ENCODE data around the gene PRMT3. TPM values are rescaled to one million over a fixed set of nuclear protein-coding genes. Genes with fewer than 3 reads are reported as not detected.
"Not testable (repeated sequence)": the region's sequence is repeated elsewhere in the genome, so short reads cannot be mapped to it uniquely, and the experiment has no call there.

Gene PRMT3
- total and polyA plus RNA-seq, 5 donors, result 9.8 to 16.3 (median 12.8) TPM

DNA sequence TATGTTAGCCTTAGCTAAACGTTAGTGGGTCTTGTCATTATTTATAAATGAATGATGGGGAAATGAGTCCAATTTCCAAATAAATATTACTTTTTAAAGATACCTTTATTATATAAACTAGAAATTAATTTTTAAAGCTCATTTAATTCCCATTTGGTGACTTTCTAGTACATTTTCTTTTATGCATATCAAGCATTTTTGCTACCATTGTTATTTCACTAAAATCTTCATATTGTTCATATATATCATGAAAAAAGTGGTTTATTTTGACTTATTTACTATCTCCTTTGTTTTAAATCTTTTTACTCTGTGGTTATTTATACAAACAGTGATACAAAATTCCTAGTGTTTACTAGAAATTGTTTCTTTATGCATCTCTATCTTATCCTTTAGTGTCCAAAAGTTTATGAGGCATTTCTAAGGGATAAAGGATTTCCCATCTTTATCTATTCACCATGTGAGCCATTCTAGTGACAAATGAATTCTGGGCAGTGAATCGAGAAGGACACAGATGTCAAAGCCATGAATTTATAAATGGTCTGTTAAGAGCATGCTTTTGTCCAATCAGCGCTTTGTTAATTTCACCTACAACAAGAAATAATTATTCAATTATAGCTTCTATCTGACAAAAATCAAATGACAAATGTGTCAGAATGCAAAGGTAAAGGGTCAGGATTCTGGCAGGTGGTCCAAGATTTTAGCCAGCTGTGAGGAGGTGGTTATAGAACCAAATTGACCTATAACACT, 70.6 kb downstream of the PRMT3 start:
- H3K4me1 ChIP-seq (ENCODE audit: control insufficient read depth, insufficient read depth, low read length), result no peaks in the 10 kb centered on the region
- intact Hi-C loops (cut with DNase I), result loop anchor here in 1 of 4 donors (10.0 kb wide), 1 partner anchor 63 kb away; no protein-coding TSS in a partner anchor
- H3K4me3 ChIP-seq (ENCODE audit: low read length), result no peak overlapping the region
- WGBS, result 75% methylated on average over 3 of the region's 3 CpGs
- H3K27me3 ChIP-seq (ENCODE audit: control insufficient read depth, insufficient read depth), result no peaks in the 10 kb centered on the region
- DNase-seq, result no peak
- H3K27ac ChIP-seq (ENCODE audit: low read length), result no peak overlapping the region
- no peaks in the 10 kb centered on the region for H3K9me3 ChIP-seq (ENCODE audit: control insufficient read depth, low read length)
- ATAC-seq, result no peak

DNA sequence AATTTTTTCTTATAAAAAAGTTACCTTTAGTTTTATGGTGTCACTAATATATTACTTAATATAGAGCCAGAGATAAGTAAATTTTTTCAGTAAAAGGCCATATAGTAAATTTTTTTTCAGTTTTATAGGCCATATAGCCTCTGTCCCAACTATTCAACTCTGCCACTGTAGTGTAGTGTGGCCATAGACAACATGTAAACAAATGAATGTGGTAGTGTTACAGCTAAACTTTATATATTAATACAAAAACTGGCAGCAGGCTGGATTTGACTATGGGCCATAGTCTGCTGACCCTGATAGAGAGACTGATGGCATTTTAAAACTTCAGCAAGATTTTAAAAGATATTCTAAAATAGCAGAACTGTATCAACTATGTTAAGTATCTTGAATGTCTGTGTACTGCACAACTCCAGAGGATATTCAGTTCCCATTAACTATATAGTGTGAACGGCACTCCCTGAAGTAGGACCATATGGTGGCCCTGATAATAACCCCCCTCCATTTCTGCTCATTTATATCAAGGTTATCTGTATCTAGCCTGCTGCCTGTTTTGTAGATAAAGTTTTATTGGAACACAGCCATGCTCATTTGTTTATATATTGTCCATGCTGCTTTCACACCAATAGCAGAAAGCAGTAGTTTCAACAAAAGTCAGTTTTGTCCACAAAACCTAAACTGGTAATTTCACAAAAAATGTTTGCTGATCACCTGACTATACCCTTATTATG, 71.6 kb downstream of the PRMT3 start:
- Histone ChIP-seq H3K27me3 (ENCODE audit: control insufficient read depth, insufficient read depth) (no peaks in the 10 kb centered on the region), H3K4me1 (ENCODE audit: control insufficient read depth, insufficient read depth, low read length) (no peaks in the 10 kb centered on the region), H3K27ac (ENCODE audit: low read length) (no peak overlapping the region), H3K9me3 (ENCODE audit: control insufficient read depth, low read length) (no peaks in the 10 kb centered on the region), H3K4me3 (ENCODE audit: low read length) (no peak overlapping the region)
- no peak for DNase-seq
- WGBS, result 46% methylated on average over 1 of the region's 1 CpG
- no peak for ATAC-seq
- intact Hi-C loops (cut with DNase I), result loop anchor here in 1 of 4 donors (10.0 kb wide), 1 partner anchor 64 kb away; no protein-coding TSS in a partner anchor

DNA sequence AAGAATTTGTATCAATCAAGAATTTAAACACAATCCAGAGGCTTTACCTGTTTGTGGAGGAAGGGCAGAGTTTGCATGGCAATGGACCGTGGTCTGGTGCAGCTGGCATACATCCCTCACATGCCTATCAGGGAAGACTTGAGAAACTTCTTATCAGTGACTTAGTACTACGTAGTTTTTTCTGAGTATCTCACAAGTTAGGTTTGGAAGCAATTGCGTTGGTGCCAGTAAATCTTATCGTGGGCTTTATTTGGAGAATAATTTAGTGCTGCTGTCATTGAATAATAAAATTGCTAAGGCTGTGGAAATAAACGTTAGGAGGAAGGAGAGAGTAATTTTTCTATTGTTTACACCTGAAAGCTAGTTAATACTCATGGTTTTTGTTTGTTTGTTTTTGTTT, 72.3 kb downstream of the PRMT3 start:
- intact Hi-C loops (cut with DNase I), result loop anchor here in 1 of 4 donors (10.0 kb wide), 1 partner anchor 65 kb away; no protein-coding TSS in a partner anchor
- Histone ChIP-seq H3K27me3 (ENCODE audit: control insufficient read depth, insufficient read depth) (no peaks in the 10 kb centered on the region), H3K9me3 (ENCODE audit: control insufficient read depth, low read length) (no peaks in the 10 kb centered on the region), H3K4me1 (ENCODE audit: control insufficient read depth, insufficient read depth, low read length) (no peaks in the 10 kb centered on the region), H3K27ac (ENCODE audit: low read length) (no peak overlapping the region), H3K4me3 (ENCODE audit: low read length) (no peak overlapping the region)
- WGBS, result 30% methylated on average over 5 of the region's 5 CpGs
- no peak for DNase-seq
- peak in 1 of 2 donors; percentile 49 for ATAC-seq

DNA sequence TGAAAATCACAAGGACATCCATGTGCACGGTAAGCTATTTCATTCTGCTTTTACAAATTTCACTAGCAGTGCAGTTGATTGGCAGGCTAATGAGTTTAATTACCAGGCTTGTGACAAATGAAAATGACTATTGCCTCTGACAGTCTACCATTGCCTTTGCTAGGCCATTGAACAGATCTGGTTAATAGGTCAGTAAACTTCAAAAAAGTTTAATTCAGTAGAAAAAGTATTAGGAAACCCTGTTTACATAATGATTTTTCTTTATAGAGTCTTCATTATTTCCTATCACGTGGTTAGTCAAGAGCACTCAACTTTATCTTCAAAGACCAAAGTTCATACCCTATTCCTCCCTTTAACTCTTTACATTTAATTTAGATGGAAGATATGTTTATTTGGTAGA, 77.0 kb downstream of the PRMT3 start:
- Histone ChIP-seq H3K4me1 (ENCODE audit: control insufficient read depth, insufficient read depth, low read length) (no peaks in the 10 kb centered on the region), H3K4me3 (ENCODE audit: low read length) (no peak overlapping the region)
- no peak for ATAC-seq

DNA sequence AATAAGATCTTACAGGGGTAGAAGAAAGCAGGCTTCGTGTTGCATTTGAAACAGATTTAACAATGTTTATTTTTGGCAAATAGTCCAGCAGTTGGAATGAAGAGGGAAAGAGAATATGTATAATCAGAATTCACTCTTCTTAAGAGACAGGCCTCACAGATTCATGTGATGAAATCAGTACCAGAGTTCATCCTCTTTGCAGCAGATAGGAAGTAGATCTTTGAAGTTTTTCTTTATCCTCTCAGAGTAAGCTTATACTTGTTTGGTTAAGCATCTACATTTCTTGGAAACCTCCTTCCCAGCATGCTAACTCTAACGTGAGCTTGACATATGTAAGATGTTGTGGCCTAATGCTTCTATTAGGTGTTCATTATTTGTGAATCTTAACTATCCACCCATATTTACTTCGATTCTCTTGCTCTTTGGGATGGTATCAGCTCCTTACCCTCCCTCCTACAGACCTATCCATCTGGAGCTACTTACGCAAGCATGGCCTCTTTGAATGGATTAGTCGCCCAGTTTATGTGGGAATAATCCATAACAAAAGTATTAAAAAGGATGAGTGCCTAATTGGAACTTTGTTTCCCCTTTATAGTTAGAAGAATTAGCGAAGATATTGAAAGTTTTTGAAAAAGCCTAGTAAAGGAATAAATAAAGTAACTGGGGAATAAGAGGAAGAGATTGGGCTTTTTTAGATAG, 80.1 kb downstream of the PRMT3 start:
- DNase-seq, result no peak
- Histone ChIP-seq H3K4me3 (ENCODE audit: low read length) (no peak overlapping the region), H3K27ac (ENCODE audit: low read length) (no peak overlapping the region), H3K4me1 (ENCODE audit: control insufficient read depth, insufficient read depth, low read length) (no peaks in the 10 kb centered on the region), H3K9me3 (ENCODE audit: control insufficient read depth, low read length) (no peaks in the 10 kb centered on the region), H3K27me3 (ENCODE audit: control insufficient read depth, insufficient read depth) (no peaks in the 10 kb centered on the region)
- no peak for ATAC-seq
- intact Hi-C loops (cut with DNase I), result no loop called here
- WGBS, result 82% methylated on average over 6 of the region's 6 CpGs

More for the DNA sequence above, 77.0 kb downstream of the PRMT3 start:
- Histone ChIP-seq H3K27ac (ENCODE audit: low read length) (no peak overlapping the region), H3K27me3 (ENCODE audit: control insufficient read depth, insufficient read depth) (no peaks in the 10 kb centered on the region), H3K9me3 (ENCODE audit: control insufficient read depth, low read length) (no peaks in the 10 kb centered on the region)
- WGBS, result 76% methylated on average over 2 of the region's 2 CpGs
- intact Hi-C loops (cut with DNase I), result no loop called here
- DNase-seq, result no peak

DNA sequence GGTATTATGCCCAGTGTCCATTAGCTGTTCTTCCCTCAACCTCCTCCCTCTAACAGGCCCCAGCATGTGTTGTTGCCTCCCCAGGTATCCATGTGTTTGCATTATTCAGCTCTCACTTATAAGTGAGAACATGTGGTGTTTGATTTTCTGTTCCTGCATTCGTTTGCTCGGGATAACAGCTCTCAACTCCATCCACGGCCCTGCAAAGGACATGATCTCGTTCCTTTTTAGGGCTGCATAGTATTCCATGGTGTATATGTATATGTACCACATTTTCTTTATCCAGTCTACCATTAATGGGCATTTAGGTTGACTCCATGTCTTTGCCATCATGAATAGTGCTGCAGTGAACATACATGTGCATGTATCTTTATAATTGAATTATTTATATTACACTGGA, 82.8 kb downstream of the PRMT3 start:
- WGBS, result 96% methylated on average over 4 of the region's 4 CpGs

DNA sequence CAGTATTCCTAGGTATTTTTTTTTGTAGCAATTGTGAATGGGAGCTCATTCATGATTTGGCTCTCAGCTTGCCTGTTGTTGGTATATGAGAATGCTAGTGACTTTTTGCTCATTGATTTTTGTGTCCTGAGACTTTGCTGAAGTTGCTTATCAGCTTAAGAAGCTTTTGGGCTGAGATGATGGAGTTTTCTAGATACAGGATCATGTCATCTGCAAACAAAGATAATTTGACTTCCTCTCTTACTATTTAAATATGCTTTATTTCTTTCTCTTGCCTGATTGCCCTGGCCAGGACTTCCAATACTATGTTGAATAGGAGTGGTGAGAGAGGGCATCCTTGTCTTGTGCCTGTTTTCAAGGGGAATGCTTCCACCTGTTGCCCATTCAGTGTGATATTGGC, 84.4 kb downstream of the PRMT3 start:
- H3K27ac ChIP-seq (ENCODE audit: low read length); DNase-seq; intact Hi-C loops (cut with DNase I); H3K4me3 ChIP-seq (ENCODE audit: low read length); H3K4me1 ChIP-seq (ENCODE audit: control insufficient read depth, insufficient read depth, low read length); H3K27me3 ChIP-seq (ENCODE audit: control insufficient read depth, insufficient read depth); ATAC-seq; H3K9me3 ChIP-seq (ENCODE audit: control insufficient read depth, low read length): not testable (repeated sequence)

More for the DNA sequence above, 82.8 kb downstream of the PRMT3 start:
- Histone ChIP-seq H3K4me3 (ENCODE audit: low read length) (no peak overlapping the region), H3K9me3 (ENCODE audit: control insufficient read depth, low read length) (no peaks in the 10 kb centered on the region), H3K4me1 (ENCODE audit: control insufficient read depth, insufficient read depth, low read length) (no peaks in the 10 kb centered on the region), H3K27ac (ENCODE audit: low read length) (no peak overlapping the region), H3K27me3 (ENCODE audit: control insufficient read depth, insufficient read depth) (no peaks in the 10 kb centered on the region)
- ATAC-seq (no peak), DNase-seq (no peak)
- intact Hi-C loops (cut with DNase I), result no loop called here

DNA sequence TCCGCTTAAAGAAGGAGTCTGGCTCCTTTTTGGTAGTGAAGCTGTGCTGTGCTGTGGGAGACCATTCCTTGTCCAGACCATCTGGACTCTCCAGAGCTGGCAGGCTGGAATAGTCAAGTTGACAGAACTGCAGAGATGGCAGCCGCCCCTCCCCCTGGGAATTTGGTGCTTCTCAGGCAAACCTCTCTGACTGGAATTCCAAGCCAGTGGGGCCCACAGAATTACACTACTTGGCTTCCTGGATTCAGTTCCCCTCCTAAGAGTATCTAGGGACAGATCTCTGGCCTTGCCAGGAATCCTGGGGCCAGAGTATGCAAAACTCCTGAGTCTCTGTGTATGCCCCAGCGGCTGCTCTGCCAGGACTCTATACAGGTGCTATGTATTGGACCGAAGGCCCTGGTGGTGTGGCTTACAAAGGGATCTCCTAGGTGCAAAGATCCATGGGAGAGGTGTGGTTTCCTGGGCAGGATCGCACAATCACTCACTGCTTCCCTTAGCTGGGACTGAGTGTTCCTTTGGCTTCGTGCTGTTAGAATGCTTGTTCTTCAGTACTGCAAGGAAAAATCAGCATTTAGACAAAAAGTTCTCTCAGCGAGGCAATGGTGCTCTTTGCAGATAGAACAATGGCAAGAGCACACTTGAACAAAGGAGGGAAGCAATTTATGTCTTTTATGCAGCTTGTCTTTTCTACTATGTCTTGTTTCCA, 86.8 kb downstream of the PRMT3 start:
- intact Hi-C loops (cut with DNase I), result no loop called here
- WGBS, result 79% methylated on average over 7 of the region's 7 CpGs
- Histone ChIP-seq H3K4me1 (ENCODE audit: control insufficient read depth, insufficient read depth, low read length) (no peaks in the 10 kb centered on the region), H3K4me3 (ENCODE audit: low read length) (no peak overlapping the region), H3K27me3 (ENCODE audit: control insufficient read depth, insufficient read depth) (no peaks in the 10 kb centered on the region), H3K9me3 (ENCODE audit: control insufficient read depth, low read length) (no peaks in the 10 kb centered on the region), H3K27ac (ENCODE audit: low read length) (peak overlapping the region; percentile 82)
- ATAC-seq, result peak; percentile 88 to 97
- peak in 2 of 3 donors; percentile 26 to 56 for DNase-seq

DNA sequence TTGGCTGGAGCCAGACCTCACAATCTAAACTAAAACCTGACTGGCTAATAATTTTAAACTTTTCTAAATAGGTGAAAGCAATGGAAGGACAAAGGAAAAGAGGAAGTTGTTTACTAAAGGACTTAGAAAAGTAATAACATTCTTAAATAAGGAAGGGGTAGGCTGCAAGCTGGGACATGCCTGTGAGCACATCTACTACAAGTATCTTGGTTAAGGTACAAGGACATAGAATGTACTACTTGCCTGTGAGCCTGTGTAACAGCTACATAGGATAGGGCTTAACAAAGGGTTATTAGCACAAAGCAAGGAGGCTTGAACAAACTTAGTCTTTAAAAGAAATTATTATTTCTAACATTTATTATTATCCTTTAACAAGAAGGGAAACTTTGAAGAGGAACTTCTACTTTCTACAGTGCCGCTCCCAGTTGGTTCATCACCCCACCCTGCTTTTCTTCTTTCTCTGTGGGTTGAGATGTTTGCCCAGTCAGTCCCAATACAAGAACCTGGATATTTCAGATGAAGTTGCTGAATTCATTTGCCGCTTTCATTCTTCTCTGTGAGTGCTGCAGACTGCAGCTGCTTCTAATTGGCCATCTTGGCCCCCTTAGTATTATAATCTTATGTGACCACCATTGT, 87.5 kb downstream of the PRMT3 start:
- no peak for DNase-seq
- intact Hi-C loops (cut with DNase I), result no loop called here
- no peak for ATAC-seq
- no peak overlapping the region for H3K27ac ChIP-seq (ENCODE audit: low read length)
- no peaks in the 10 kb centered on the region for H3K4me1 ChIP-seq (ENCODE audit: control insufficient read depth, insufficient read depth, low read length)
- no peaks in the 10 kb centered on the region for H3K27me3 ChIP-seq (ENCODE audit: control insufficient read depth, insufficient read depth)
- 90% methylated on average over 2 of the region's 2 CpGs for WGBS
- no peak overlapping the region for H3K4me3 ChIP-seq (ENCODE audit: low read length)
- H3K9me3 ChIP-seq (ENCODE audit: control insufficient read depth, low read length), result no peaks in the 10 kb centered on the region

DNA sequence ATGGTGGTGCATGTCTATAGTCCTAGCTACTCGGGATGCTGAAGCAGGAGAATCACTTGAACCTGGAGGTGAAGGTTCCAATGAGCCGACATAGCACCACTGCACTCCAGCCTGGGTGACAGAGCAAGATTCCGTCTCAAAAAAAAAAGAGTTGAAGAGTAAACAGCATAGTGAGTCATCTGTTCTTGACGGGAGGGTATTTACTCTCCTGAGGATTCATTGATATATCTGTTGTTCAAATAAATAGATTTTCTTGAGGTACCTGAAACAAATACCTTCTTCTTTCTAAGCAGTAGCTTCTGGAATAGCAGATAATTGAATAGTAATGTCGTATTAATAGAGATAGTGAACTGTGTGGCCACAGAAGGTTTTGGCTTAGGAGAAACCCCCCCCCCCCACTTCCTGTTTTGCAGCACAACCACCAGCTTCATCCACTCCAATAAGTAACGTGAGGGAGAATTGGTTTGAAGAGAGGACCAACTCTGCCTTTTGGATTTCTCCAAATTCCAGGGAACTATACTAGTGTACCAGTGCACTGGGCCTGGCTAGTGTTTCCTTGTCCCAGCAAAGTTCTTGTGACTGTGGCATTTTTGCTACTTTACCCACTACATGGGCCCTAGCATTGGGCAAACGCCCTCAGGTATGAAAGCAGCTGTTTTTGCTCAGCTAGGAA, 90.0 kb downstream of the PRMT3 start:
- intact Hi-C loops (cut with DNase I), result no loop called here
- Histone ChIP-seq H3K4me3 (ENCODE audit: low read length) (no peak overlapping the region), H3K27ac (ENCODE audit: low read length) (no peak overlapping the region), H3K9me3 (ENCODE audit: control insufficient read depth, low read length) (no peaks in the 10 kb centered on the region), H3K4me1 (ENCODE audit: control insufficient read depth, insufficient read depth, low read length) (no peaks in the 10 kb centered on the region), H3K27me3 (ENCODE audit: control insufficient read depth, insufficient read depth) (no peaks in the 10 kb centered on the region)
- no peak for DNase-seq
- WGBS, result 80% methylated on average over 7 of the region's 7 CpGs
- ATAC-seq, result no peak

All from right cardiac atrium (tissue), 5 donors.